Measurements from ENCODE around the gene ARHGAP10.

- TF ChIP-seq CTCF (IDR thresholded peaks at IDR 0.05) (no peak), EP300 (IDR thresholded peaks at IDR 0.05) (no peak), POLR2A (IDR thresholded peaks at IDR 0.05; ENCODE audit: low read depth) (no peak), POLR2AphosphoS5 (IDR thresholded peaks at IDR 0.05) (no peak)
Measured at GRCh38 chr4:147958489-147959065, 226.7 kb downstream of the ARHGAP10 start.

Measured in esophagus muscularis mucosa (tissue), 4 donors.